Daoy (cell line): ENCODE measurements around the gene TPM3. TPM values are rescaled to one million over a fixed set of nuclear protein-coding genes. Genes with fewer than 3 reads are reported as not detected.
A peak's percentile ranks its signal among the peaks of the same experiment; 100 is the strongest.
"Not testable (repeated sequence)": the region's sequence is repeated elsewhere in the genome, so short reads cannot be mapped to it uniquely, and the experiment has no call there.

ENCODE experiments used
- DNase-seq: peaks from one replicate; pipeline ENCODE4 v3.0.0-alpha.2; 2015; ENCODE audit warnings: low read depth
- total RNA-seq: library from RNA; depleted of rRNA; stranded (reverse); fragments of >200 nt; shearing (Covaris generic); gene quantifications from 2 replicates; pipeline ENCODE4 v1.2.3, GENCODE V29; 2014; rRNA removed

TPM3 gene
- total RNA-seq, result 1,219 and 1,519 TPM in 2 replicates

- DNase-seq, result no peak
Observed at GRCh38 chr1:154191990-154192461, at the start of gene TPM3. Gene TPM3, minus strand, starts transcription at chr1:154192100. Its CDS starts 82 bp downstream, at chr1:154192018.

GRCh38 chr1:154240294-154240833 lies 48.5 kb upstream of the TPM3 start:
- no peak for DNase-seq

GRCh38 chr1:154239491-154239890 lies 47.6 kb upstream of the TPM3 start:
- no peak for DNase-seq

GRCh38 chr1:154237880-154238506 lies 46.1 kb upstream of the TPM3 start:
- DNase-seq, result no peak

- no peak for DNase-seq
Observed at GRCh38 chr1:154237435-154237834, 45.5 kb upstream of the TPM3 start.

GRCh38 chr1:154236855-154237254 lies 45.0 kb upstream of the TPM3 start:
- DNase-seq, result no peak

GRCh38 chr1:154233127-154233526 lies 41.2 kb upstream of the TPM3 start:
- not testable (repeated sequence) for DNase-seq

GRCh38 chr1:154231112-154231511 lies 39.2 kb upstream of the TPM3 start:
- DNase-seq, result not testable (repeated sequence)

- no peak for DNase-seq
Observed at GRCh38 chr1:154225370-154225769, 33.5 kb upstream of the TPM3 start.

GRCh38 chr1:154223621-154224020 lies 31.7 kb upstream of the TPM3 start:
- DNase-seq, result no peak

- no peak for DNase-seq
Observed at GRCh38 chr1:154222918-154223317, 31.0 kb upstream of the TPM3 start.

GRCh38 chr1:154222518-154222917 lies 30.6 kb upstream of the TPM3 start:
- DNase-seq, result no peak

- DNase-seq, result peak; percentile 54
Observed at GRCh38 chr1:154221278-154222001, 29.5 kb upstream of the TPM3 start.

- no peak for DNase-seq
Observed at GRCh38 chr1:154220970-154221277, 29.0 kb upstream of the TPM3 start.

- DNase-seq, result peak; percentile 100
Observed at GRCh38 chr1:154220071-154220969, 28.4 kb upstream of the TPM3 start, which contains the start of gene UBAP2L. Gene UBAP2L, plus strand, starts transcription at chr1:154220955. Its CDS starts 4,169 bp downstream, at chr1:154225124.

GRCh38 chr1:154219541-154219940 lies 27.6 kb upstream of the TPM3 start:
- DNase-seq, result peak; percentile 17

GRCh38 chr1:154218545-154218944 lies 26.6 kb upstream of the TPM3 start:
- DNase-seq, result no peak

- peak; percentile 43 for DNase-seq
Observed at GRCh38 chr1:154213274-154213673, 21.4 kb upstream of the TPM3 start.

- DNase-seq, result no peak
Observed at GRCh38 chr1:154212083-154212482, 20.2 kb upstream of the TPM3 start.

- DNase-seq, result no peak
Observed at GRCh38 chr1:154208677-154209388, 16.9 kb upstream of the TPM3 start.

- no peak for DNase-seq
Observed at GRCh38 chr1:154207262-154207661, 15.4 kb upstream of the TPM3 start.
